ENCODE measurements around the gene ELAC1. TPM values are rescaled to one million over a fixed set of nuclear protein-coding genes. Genes with fewer than 3 reads are reported as not detected.

ELAC1 gene
- polyA plus RNA-seq, 3 donors from 2014 or later: 9.3 to 23.6 (median 19.8) TPM

DNA sequence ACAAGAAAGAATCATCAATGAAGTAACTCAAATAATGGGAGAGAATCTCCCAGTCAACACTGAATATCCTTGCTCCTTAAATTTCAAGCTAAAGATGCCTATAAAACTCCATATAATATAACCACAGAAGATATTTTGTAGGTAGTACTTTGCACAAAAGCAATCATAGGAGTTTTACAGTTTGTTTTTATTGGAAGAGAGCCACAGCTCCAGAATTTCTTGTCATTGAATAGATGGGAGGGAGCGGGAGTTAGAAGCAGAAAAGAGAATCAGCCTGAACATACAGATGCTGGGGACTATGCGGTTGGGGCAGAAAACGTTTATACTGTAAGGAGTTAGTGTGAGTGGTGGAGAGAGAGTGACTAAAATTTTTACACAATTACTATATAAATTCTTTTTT, 43.9 kb downstream of the ELAC1 start:
- peaks cover 0 to 2% (median 1%) of the 10 kb centered on the region in 3 donors for H3K27me3 Mint-ChIP-seq (ENCODE audit: low read depth in 3 of 3)
- no peak overlapping the region for H3K4me3 Mint-ChIP-seq
- H3K9me3 Mint-ChIP-seq: no peaks in the 10 kb centered on the region
- H3K27ac Mint-ChIP-seq: no peak overlapping the region
- no peak for DNase-seq
- no peaks in the 10 kb centered on the region for H3K4me1 Mint-ChIP-seq
- peaks cover 3 to 12% (median 7%) of the 10 kb centered on the region in 3 donors for H3K36me3 Mint-ChIP-seq

DNA sequence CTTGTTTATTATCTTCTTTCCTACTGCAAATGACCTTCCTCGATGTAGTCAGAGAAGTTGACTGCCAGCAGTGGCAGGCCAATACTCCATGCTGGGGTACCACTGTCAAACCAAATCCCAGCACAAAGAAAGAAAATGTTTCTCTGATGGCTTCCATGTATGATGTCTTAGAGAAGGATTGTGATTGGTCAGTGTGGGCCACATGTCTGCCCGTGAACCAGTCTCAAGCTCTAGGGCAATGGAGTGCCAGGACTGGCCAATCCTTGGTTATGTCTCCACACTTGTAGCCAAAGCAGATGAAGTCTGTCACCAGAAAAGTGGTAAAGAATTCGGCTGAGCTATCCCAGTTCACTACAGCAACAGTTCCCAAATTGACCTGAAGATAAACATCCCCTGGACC, 44.6 kb downstream of the ELAC1 start:
- Mint-ChIP-seq H3K4me1 (no peaks in the 10 kb centered on the region), H3K4me3 (no peak overlapping the region), H3K36me3 (peaks cover 3 to 13% (median 10%) of the 10 kb centered on the region in 3 donors), H3K9me3 (no peaks in the 10 kb centered on the region), H3K27me3 (ENCODE audit: low read depth in 3 of 3) (peaks cover 0 to 2% (median 1%) of the 10 kb centered on the region in 3 donors), H3K27ac (no peak overlapping the region)
- no peak for DNase-seq

DNA sequence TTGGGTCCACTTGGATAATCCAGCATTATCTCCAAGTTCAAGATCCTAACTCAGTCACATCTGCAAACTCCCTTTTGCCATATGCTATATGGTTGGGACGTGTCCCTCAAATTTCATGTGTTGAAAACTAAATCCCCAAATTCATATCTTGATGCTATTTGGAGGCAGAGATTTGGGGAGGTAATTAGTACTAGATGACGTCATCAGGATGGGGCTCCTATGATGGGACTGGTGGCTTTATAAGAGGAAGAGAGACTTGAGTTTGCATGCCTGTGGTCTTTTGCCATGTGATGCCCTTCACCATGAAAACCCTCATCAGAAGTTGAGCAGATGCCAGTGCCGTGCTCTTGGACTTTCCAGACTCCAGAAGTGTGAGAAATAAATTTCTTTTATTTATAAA, 45.4 kb downstream of the ELAC1 start:
- no peak for DNase-seq

DNA sequence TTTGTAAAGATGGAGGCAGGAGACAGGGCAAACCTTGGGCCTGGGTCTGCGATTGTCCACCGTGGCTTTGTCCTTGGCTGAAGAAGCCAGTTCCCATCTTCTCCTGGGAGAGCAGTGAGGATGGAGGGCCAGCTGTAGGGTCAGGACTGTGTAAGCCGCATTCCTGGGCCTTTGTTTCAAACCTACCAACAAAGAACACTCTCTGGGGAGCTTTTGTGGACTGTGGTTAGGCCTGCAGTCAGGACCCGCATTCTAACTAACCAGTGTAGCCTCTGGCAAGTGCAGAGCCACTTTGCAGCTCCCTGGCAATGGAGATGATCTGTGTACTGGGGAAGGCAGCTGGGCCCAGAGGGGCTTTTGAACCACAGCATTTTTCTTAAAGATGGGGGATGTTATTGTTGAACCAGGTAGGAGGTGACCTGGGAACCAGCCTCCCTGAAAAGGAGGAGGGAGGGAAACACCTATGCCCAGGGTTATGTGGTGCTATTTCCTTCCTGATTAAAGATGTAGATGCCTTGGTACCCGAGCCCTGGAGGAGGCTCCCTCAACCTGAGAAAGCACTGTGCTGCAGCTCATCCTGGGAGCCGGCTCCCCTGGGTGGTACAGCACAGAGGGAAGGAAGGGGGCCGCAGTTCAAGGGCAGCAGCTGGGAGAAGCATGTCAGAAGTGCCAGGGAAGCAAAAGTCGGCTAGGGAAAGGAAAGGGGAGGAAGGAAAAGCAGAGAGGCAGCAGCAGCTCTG, 49.5 kb downstream of the ELAC1 start:
- H3K4me1 Mint-ChIP-seq: peaks cover 0 to 2% of the 10 kb centered on the region in 2 donors

More for the DNA sequence above, 45.4 kb downstream of the ELAC1 start:
- Mint-ChIP-seq H3K4me3 (no peak overlapping the region), H3K27ac (no peak overlapping the region), H3K36me3 (peaks cover 3 to 16% (median 10%) of the 10 kb centered on the region in 3 donors), H3K27me3 (ENCODE audit: low read depth in 3 of 3) (peaks cover 0 to 2% (median 1%) of the 10 kb centered on the region in 3 donors), H3K9me3 (no peaks in the 10 kb centered on the region), H3K4me1 (peaks cover 0 to 2% of the 10 kb centered on the region in 2 donors)

DNA sequence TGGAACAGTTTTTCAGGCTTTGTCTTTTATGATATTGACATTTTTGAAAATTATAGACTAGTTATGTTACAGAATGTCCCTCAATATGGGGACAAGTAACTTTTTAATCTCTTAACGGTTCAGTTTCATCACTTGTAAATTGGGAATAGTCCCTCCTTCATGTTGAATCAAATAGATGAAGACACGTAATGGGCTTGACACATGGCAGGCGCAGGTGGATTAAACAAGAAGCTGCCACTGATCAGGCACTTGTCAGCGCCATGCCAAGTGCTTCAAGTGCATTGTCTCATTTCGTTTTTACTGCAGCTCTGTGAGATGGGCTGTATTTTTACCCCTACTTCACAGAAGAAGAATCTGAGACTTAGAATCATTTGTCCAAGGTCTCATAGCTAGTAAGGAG, 52.7 kb downstream of the ELAC1 start:
- peaks cover 7 to 15% (median 14%) of the 10 kb centered on the region in 3 donors for H3K36me3 Mint-ChIP-seq
- H3K4me1 Mint-ChIP-seq: peaks cover 0 to 4% of the 10 kb centered on the region in 2 donors
- no peaks in the 10 kb centered on the region for H3K27me3 Mint-ChIP-seq (ENCODE audit: low read depth in 3 of 3)
- no peak overlapping the region for H3K27ac Mint-ChIP-seq
- no peaks in the 10 kb centered on the region for H3K9me3 Mint-ChIP-seq
- no peak overlapping the region for H3K4me3 Mint-ChIP-seq
- DNase-seq: no peak

More for the DNA sequence above, 49.5 kb downstream of the ELAC1 start:
- Mint-ChIP-seq H3K36me3 (peaks cover 3 to 15% (median 10%) of the 10 kb centered on the region in 3 donors), H3K27ac (peak overlapping the region in 2 of 6 donors; percentile 69 to 73), H3K9me3 (no peaks in the 10 kb centered on the region), H3K4me3 (no peak overlapping the region), H3K27me3 (ENCODE audit: low read depth in 3 of 3) (peaks cover 0 to 2% (median 1%) of the 10 kb centered on the region in 3 donors)
- DNase-seq: no peak

DNA sequence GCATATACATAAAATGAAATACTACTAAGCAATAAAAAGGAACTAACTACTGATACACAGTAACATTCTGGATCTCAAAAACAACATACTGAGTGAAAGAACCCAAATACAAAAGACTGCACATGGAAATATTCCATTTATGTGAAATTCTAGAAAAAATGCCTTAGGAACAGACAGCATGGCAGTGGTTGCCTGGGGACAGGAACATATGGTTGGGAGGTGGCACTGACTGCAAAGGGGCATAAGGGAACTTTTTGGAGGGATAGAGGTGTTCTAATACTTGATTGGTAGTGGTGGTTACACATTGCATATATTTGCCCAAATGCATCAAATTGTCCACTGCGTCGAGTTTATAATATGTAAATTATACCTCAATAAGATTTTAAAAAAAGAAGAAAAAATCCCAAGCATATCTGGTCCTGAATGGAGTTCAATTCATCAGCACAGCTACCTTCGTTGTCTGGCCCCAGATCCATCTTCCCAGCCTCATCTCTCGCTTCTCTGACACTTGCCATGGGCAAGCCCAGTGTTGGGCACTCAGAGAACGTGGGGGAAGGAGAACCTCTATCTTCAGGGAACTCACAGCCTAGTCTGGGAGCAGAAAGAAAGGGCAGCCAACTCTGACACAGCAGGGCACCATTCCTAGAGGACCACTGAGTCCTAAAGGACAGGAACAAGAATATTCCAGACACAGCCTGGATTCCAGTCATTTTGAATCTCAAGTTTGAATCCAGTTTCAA, 53.6 kb downstream of the ELAC1 start:
- no peak overlapping the region for H3K27ac Mint-ChIP-seq
- DNase-seq: no peak
- H3K36me3 Mint-ChIP-seq: peaks cover 6 to 13% (median 9%) of the 10 kb centered on the region in 3 donors
- no peaks in the 10 kb centered on the region for H3K9me3 Mint-ChIP-seq
- no peaks in the 10 kb centered on the region for H3K27me3 Mint-ChIP-seq (ENCODE audit: low read depth in 3 of 3)
- H3K4me1 Mint-ChIP-seq: peaks cover 0 to 4% of the 10 kb centered on the region in 2 donors
- no peak overlapping the region for H3K4me3 Mint-ChIP-seq

DNA sequence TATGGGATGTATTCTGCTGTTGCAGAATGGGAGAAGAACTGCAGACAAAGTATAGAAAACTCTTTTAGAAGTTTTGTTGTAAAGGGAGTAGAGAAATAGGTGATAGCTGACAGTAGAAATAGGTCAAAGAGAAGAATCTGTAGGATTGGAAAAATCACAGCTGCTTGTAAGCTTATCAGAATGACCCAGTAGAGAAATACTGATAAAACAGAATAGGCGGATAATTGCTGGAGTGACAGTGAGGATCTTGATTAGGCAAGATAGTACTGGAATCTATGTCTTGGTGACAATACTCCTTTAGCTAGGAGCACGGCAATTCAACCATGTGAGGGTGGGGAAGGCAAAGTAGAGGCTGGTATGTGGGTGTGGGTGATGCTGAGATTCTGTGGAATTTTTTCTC, 57.7 kb downstream of the ELAC1 start:
- no peak for DNase-seq
- H3K4me1 Mint-ChIP-seq: peaks cover 24 to 27% of the 10 kb centered on the region in 2 donors
- peaks cover 7 to 16% (median 14%) of the 10 kb centered on the region in 3 donors for H3K27me3 Mint-ChIP-seq (ENCODE audit: low read depth in 3 of 3)
- H3K27ac Mint-ChIP-seq: no peak overlapping the region
- no peaks in the 10 kb centered on the region for H3K9me3 Mint-ChIP-seq
- H3K4me3 Mint-ChIP-seq: no peak overlapping the region
- H3K36me3 Mint-ChIP-seq: peaks cover 5 to 7% (median 6%) of the 10 kb centered on the region in 3 donors

DNA sequence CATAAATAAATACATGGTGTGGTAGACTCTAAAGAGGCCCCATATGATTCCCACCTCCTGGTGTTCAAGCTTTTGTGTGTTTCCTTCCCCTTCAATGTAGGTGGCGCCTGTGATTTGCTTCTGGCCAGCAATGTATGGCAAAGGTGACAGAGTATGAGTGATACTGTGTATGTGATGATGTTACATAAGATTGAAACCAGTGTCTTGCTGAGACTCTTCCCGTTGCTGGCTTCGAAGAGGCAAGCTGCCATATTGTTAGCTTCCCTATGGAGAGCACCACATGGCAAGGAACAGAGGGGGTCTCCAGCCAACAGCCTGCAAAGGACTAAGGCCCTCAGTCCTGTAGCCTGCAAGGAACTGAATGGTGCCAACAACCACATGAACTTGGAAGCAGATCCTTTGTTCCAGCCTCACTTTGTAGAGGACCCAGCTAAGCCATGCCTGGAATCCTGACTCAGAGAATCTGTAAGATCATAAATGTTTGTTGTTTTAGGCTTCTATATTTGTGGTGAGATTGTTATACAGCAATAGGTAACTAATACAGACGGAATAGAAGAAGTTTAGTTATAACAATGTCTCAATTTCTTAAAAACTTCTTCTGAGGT, 60.5 kb downstream of the ELAC1 start:
- H3K27ac Mint-ChIP-seq: peak overlapping the region; percentile 95 to 99 (median 98)
- peak overlapping the region; percentile 94 to 96 (median 95) for H3K4me3 Mint-ChIP-seq
- peaks cover 5 to 7% (median 5%) of the 10 kb centered on the region in 3 donors for H3K36me3 Mint-ChIP-seq
- H3K9me3 Mint-ChIP-seq: no peaks in the 10 kb centered on the region
- H3K27me3 Mint-ChIP-seq (ENCODE audit: low read depth in 3 of 3): peaks cover 15 to 23% (median 23%) of the 10 kb centered on the region in 3 donors
- DNase-seq: no peak
- peaks cover 48 to 53% of the 10 kb centered on the region in 2 donors for H3K4me1 Mint-ChIP-seq

DNA sequence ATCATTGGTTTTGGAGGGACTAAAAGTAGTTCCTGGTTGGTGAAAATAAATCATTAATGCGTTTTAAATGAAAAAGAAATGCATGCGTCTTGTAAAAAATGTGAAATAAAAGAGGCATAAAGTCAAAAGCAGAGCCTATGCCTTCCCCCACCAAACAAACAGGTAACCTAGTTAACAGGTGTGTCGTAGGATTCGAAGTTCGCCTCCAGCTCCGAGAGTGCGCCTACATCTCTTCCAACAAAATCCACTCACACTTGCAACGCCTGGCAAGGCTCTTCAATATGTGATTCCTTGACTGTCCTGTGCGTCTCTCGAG, 61.5 kb downstream of the ELAC1 start:
- Mint-ChIP-seq H3K27ac (peak overlapping the region; percentile 95 to 99 (median 98)), H3K36me3 (peaks cover 0 to 3% (median 3%) of the 10 kb centered on the region in 3 donors), H3K4me3 (peak overlapping the region; percentile 94 to 96 (median 95)), H3K9me3 (no peaks in the 10 kb centered on the region), H3K4me1 (peaks cover 53 to 63% of the 10 kb centered on the region in 2 donors), H3K27me3 (ENCODE audit: low read depth in 3 of 3) (peaks cover 15 to 23% (median 23%) of the 10 kb centered on the region in 3 donors)
- DNase-seq: no peak

DNA sequence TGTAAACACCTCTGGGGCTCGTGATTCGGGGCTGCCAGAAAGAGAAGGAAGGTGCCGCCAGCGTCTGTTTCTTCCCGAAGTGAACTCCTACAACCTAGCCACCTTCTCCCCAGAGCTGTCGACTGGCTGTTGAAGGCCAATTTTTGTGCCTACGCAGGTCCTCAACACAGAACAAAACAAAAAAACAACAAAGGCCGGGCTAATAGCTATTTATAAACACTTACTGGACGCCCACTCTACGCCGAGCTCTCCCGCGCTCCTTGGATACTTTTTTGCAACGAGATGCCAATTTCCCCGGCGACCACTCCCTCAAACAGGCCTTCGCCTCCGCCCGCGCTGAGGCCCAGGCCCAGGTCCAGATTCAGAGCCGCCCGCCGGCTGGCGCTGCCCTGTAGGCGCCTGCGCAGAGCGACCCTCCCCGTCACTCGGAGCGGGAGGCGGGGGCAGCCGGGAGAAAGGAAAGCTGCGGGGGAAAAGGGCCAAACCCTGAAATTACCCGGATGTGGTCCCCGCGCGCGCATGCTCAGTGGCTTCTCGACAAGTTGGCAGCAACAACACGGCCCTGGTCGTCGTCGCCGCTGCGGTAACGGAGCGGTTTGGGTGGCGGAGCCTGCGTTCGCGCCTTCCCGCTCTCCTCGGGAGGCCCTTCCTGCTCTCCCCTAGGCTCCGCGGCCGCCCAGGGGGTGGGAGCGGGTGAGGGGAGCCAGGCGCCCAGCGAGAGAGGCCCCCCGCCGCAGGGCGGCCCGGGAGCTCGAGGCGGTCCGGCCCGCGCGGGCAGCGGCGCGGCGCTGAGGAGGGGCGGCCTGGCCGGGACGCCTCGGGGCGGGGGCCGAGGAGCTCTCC, 62.1 kb downstream of the ELAC1 start, which contains the start of gene SMAD4:
Gene SMAD4 (plus strand): TSS at position 520 of the 843 bp plus-strand sequence. CDS start 16,834 bp downstream, outside the sequence.
- H3K4me1 Mint-ChIP-seq: peaks cover 59 to 69% of the 10 kb centered on the region in 2 donors
- peak within 1 kb of the TSS; percentile 96 to 100 (median 98) for H3K4me3 Mint-ChIP-seq
- H3K9me3 Mint-ChIP-seq: no peaks in the 10 kb centered on the region
- H3K36me3 Mint-ChIP-seq: peaks cover 0 to 3% (median 3%) of the 10 kb centered on the region in 3 donors
- H3K27ac Mint-ChIP-seq: peak within 1 kb of the TSS; percentile 97 to 100 (median 99)
- peak; percentile 98 to 99 (median 98) for DNase-seq
- H3K27me3 Mint-ChIP-seq (ENCODE audit: low read depth in 3 of 3): peaks cover 15 to 23% (median 23%) of the 10 kb centered on the region in 3 donors

DNA sequence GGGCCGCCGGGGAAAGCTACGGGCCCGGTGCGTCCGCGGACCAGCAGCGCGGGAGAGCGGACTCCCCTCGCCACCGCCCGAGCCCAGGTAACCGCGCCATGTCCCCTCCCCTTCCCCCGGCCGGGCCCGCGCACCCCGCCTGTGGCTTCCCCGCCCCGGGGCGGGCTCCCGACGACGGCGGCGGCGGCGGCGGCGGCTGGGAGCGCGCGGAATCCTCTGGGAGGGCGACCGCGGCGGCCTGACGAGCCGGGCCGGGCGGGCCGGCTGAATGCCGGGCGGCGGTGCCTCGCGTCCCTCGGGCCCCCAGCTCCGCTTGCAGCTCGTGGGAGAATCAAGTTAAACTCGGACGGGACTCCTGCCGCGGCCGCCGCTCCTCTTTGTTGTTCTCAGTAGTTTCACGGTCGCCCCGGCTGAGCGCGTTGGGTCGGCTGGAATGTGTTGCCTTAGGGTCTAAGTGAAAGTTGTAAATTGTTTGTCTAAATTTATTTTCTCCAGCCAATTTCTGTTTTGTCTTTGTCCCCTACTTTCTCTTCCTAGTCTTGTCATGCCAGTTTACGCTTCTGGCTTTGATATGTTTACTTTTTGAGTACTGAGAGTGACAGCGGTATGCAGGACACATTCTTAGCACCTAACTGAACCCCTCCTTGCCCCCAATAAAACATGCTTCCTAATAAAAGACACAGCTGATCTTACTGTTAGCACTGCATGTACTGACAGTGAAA, 62.9 kb downstream of the ELAC1 start:
- no peak for DNase-seq
- Mint-ChIP-seq H3K27me3 (ENCODE audit: low read depth in 3 of 3) (peaks cover 15 to 23% (median 23%) of the 10 kb centered on the region in 3 donors), H3K36me3 (peaks cover 0 to 3% (median 3%) of the 10 kb centered on the region in 3 donors), H3K4me3 (peak overlapping the region; percentile 90 to 100 (median 98)), H3K4me1 (peaks cover 64 to 77% of the 10 kb centered on the region in 2 donors), H3K27ac (peak overlapping the region; percentile 97 to 100 (median 98)), H3K9me3 (no peaks in the 10 kb centered on the region)

DNA sequence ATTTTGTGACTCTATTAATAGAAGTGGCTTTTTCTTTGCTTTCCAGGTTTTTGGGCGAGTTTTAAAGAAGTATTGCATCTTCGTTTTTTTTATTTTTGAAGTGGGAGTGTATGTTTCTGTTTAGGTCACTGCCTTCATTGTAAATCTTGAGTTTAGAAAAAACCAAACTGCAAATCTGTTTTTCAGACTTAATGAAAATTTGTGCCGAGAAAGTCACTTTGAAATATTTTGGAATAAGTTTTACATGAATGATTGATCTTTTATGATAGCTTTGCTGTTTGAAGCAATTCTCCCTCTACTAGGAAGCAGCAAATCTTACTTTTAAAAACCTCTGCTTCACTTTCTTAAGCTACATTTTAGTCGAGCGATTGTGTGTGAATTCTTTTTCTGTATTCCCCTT, 64.4 kb downstream of the ELAC1 start:
- Mint-ChIP-seq H3K27me3 (ENCODE audit: low read depth in 3 of 3) (peaks cover 15 to 23% (median 23%) of the 10 kb centered on the region in 3 donors), H3K4me1 (peaks cover 75 to 87% of the 10 kb centered on the region in 2 donors), H3K36me3 (peaks cover 0 to 3% (median 3%) of the 10 kb centered on the region in 3 donors), H3K4me3 (peak overlapping the region; percentile 90 to 100 (median 98)), H3K27ac (peak overlapping the region; percentile 20 to 100 (median 63)), H3K9me3 (no peaks in the 10 kb centered on the region)
- no peak for DNase-seq
